ENCODE measurements around the gene ATP2B2. TPM values are rescaled to one million over a fixed set of nuclear protein-coding genes. Genes with fewer than 3 reads are reported as not detected.

The ATP2B2 gene
- total RNA-seq, 3 donors from 2014 or later: 0.09 to 0.70 (median 0.12) TPM

- DNase-seq: no peak
- no peak for ATAC-seq
- H3K4me1 ChIP-seq (ENCODE audit: low read depth): no peaks in the 10 kb centered on the region
- no peaks in the 10 kb centered on the region for H3K36me3 ChIP-seq (ENCODE audit: low read depth)
- no peak overlapping the region for H3K4me3 ChIP-seq
- H3K9me3 ChIP-seq: no peaks in the 10 kb centered on the region
- intact Hi-C loops (cut with DNase I, micrococcal nuclease): no loop called here
- no peak for TF ChIP-seq CTCF (IDR thresholded peaks at IDR 0.05)
These were observed 137.9 kb downstream of the ATP2B2 start for GRCh38 chr3:10367506-10367905.

GRCh38 chr3:10366651-10367101 lies 138.7 kb downstream of the ATP2B2 start:
- H3K9me3 ChIP-seq: no peaks in the 10 kb centered on the region
- H3K4me3 ChIP-seq: no peak overlapping the region
- ATAC-seq: peak; percentile 44
- no peaks in the 10 kb centered on the region for H3K4me1 ChIP-seq (ENCODE audit: low read depth)
- intact Hi-C loops (cut with DNase I, micrococcal nuclease): no loop called here
- no peak for TF ChIP-seq CTCF (IDR thresholded peaks at IDR 0.05)
- no peaks in the 10 kb centered on the region for H3K36me3 ChIP-seq (ENCODE audit: low read depth)
- no peak for DNase-seq

- Histone ChIP-seq H3K4me1 (ENCODE audit: low read depth) (no peaks in the 10 kb centered on the region), H3K36me3 (ENCODE audit: low read depth) (no peaks in the 10 kb centered on the region), H3K9me3 (no peaks in the 10 kb centered on the region), H3K4me3 (no peak overlapping the region)
- intact Hi-C loops (cut with DNase I, micrococcal nuclease): no loop called here
- ATAC-seq (no peak), DNase-seq (no peak)
- no peak for TF ChIP-seq CTCF (IDR thresholded peaks at IDR 0.05)
These were observed 139.6 kb downstream of the ATP2B2 start for GRCh38 chr3:10365791-10366190.

- DNase-seq (no peak), ATAC-seq (no peak)
- intact Hi-C loops (cut with DNase I, micrococcal nuclease): no loop called here
- no peak overlapping the region for H3K4me3 ChIP-seq
- no peaks in the 10 kb centered on the region for H3K4me1 ChIP-seq (ENCODE audit: low read depth)
- no peak for TF ChIP-seq CTCF (IDR thresholded peaks at IDR 0.05)
- no peaks in the 10 kb centered on the region for H3K9me3 ChIP-seq
- H3K36me3 ChIP-seq (ENCODE audit: low read depth): no peaks in the 10 kb centered on the region
These were observed 140.1 kb downstream of the ATP2B2 start for GRCh38 chr3:10365316-10365715.

- intact Hi-C loops (cut with DNase I, micrococcal nuclease): no loop called here
- Histone ChIP-seq H3K4me3 (no peak overlapping the region), H3K4me1 (ENCODE audit: low read depth) (no peaks in the 10 kb centered on the region), H3K9me3 (no peaks in the 10 kb centered on the region), H3K36me3 (ENCODE audit: low read depth) (no peaks in the 10 kb centered on the region)
- TF ChIP-seq CTCF (IDR thresholded peaks at IDR 0.05): no peak
- ATAC-seq (no peak), DNase-seq (no peak)
These were observed 140.6 kb downstream of the ATP2B2 start for GRCh38 chr3:10364806-10365205.

- intact Hi-C loops (cut with DNase I, micrococcal nuclease): no loop called here
- Histone ChIP-seq H3K36me3 (ENCODE audit: low read depth) (no peaks in the 10 kb centered on the region), H3K9me3 (no peaks in the 10 kb centered on the region), H3K4me3 (no peak overlapping the region), H3K4me1 (ENCODE audit: low read depth) (no peaks in the 10 kb centered on the region)
- DNase-seq: no peak
- TF ChIP-seq CTCF (IDR thresholded peaks at IDR 0.05): no peak
- ATAC-seq: no peak
These were observed 141.5 kb downstream of the ATP2B2 start for GRCh38 chr3:10363935-10364334.
